Smooth muscle cell (in vitro differentiated cells): ENCODE results near the gene MOK. TPM values are rescaled to one million over a fixed set of nuclear protein-coding genes. Genes with fewer than 3 reads are reported as not detected.

Source experiments
- DNase-seq: peaks from one replicate; lab custom pipeline; 2025; ENCODE audit not compliant: unreplicated experiment; lab: John Stamatoyannopoulos, UW
- H2AFZ ChIP-seq: fragments of 200-600 bp; sonication (generic); 2 replicates; pipeline ENCODE4 v1.6.0; 2016; ENCODE audit warnings: antibody characterized with exemption, low read depth, mild to moderate bottlenecking
- H3F3A ChIP-seq: fragments of 200-600 bp; sonication (generic); 2 replicates; pipeline ENCODE4 v1.6.0; 2017; ENCODE audit warnings: antibody characterized with exemption, low read depth
- H3K27ac ChIP-seq: fragments of 200-600 bp; sonication (generic); 2 replicates; pipeline ENCODE4 v1.5.1; 2016; ENCODE audit warnings: low read depth, mild to moderate bottlenecking
- H3K27me3 ChIP-seq: fragments of 200-600 bp; sonication (generic); 2 replicates; pipeline ENCODE4 v1.6.1; 2016; ENCODE audit warnings: low read depth, mild to moderate bottlenecking
- H3K36me3 ChIP-seq: fragments of 200-600 bp; sonication (generic); 2 replicates; pipeline ENCODE4 v1.5.1; 2016; ENCODE audit warnings: low read depth
- H3K4me1 ChIP-seq: fragments of 200-600 bp; sonication (generic); 2 replicates; pipeline ENCODE4 v1.5.1; 2016; ENCODE audit warnings: low read depth
- H3K4me2 ChIP-seq: fragments of 200-600 bp; sonication (generic); 2 replicates; pipeline ENCODE4 v1.6.0; 2016; ENCODE audit warnings: mild to moderate bottlenecking
- H3K4me3 ChIP-seq: fragments of 200-600 bp; sonication (generic); 2 replicates; pipeline ENCODE4 v1.5.1; 2016; ENCODE audit warnings: mild to moderate bottlenecking
- H3K79me2 ChIP-seq: fragments of 200-600 bp; sonication (generic); 2 replicates; pipeline ENCODE4 v1.6.0; 2016; ENCODE audit warnings: low read depth, mild to moderate bottlenecking
- H3K9ac ChIP-seq: fragments of 200-600 bp; sonication (generic); 2 replicates; pipeline ENCODE4 v1.6.0; 2016; ENCODE audit warnings: low read depth
- H3K9me3 ChIP-seq: fragments of 200-600 bp; sonication (generic); replicated peaks from 2 replicates; pipeline ENCODE4 v1.5.1; 2016; ENCODE audit warnings: low read depth
- H4K20me1 ChIP-seq: fragments of 200-600 bp; sonication (generic); 2 replicates; pipeline ENCODE4 v1.6.0; 2016; ENCODE audit warnings: low read depth
- CTCF ChIP-seq: fragments of 200-600 bp; sonication (generic); IDR thresholded peaks from 2 replicates; pipeline ENCODE4 v1.5.1; 2017; ENCODE audit warnings: borderline replicate concordance, mild to moderate bottlenecking, antibody characterized with exemption; ENCODE audit not compliant: insufficient read depth, poor library complexity, severe bottlenecking
- WGBS: methylation state at CpG from one replicate; pipeline ENCODE4 v1.1.7; 2016; ENCODE audit warnings: low lambda C conversion rate; 5-methylcytosine and 5-hydroxymethylcytosine counted together
- polyA plus RNA-seq: library from polyadenylated mRNA; unstranded; fragments of >200 nt; fragmentation: Nextera tagmentation; extraction: Ambion mirVana; gene quantifications from 2 replicates; pipeline ENCODE4 v1.2.1, GENCODE V29; 2016
- total RNA-seq: library from RNA; depleted of rRNA; stranded (reverse); fragments of >200 nt; gene quantifications from 2 replicates; pipeline ENCODE4 v1.2.3, GENCODE V29; 2014

MOK gene
- total and polyA plus RNA-seq, 2 experiments from 2014 or later: 4.7 to 6.4 TPM

DNA sequence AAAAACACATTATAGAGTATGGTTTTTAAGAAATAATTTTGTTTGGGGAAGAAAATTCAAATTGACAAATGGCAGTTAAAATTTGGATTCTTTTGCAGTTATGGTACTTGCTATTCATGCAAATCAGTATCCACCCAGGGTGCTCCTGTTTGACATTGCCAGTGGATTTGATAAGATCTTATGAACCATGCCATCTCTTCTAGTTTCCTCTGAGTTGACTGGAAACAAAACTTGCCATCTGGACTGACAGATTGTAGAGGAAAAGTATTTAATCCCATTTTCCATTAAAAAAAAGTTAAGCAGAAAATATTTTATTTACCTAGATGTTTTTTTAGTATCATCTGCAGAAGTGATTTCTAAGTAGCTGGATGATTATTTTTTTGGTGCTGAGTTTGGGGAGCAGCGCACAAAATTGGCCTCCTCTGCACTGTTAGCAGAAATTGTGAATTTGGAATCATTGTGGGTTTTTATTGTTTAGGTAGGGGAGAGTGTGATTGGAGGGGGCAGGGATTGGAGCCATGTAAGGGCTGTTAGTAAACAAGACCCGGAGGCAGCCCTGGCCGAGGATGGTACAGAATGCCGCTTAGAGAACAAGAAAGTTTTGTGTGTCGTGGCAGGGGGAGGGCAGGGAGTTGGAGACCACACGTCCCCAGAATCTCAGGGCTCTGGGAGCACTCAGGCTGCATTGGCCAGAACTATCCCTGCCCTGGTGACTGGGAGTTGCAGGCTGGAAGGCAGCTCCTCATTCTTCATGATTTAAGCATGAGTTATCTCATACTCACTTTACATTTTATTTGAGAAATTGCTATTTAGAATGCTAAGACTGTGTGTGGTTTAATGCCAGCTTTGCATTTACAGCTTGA lies 108.7 kb downstream of the MOK start:
- DNase-seq: no peak
- no peak overlapping the region for H3K4me2 ChIP-seq
- no peak overlapping the region for H3K4me3 ChIP-seq
- H3K9me3 ChIP-seq: no peaks in the 10 kb centered on the region
- 83% methylated on average over 6 of the region's 6 CpGs for WGBS
- no peaks in the 10 kb centered on the region for H3K4me1 ChIP-seq
- peaks cover 97% of the 10 kb centered on the region for H4K20me1 ChIP-seq
- no peaks in the 10 kb centered on the region for H3K36me3 ChIP-seq
- no peaks in the 10 kb centered on the region for H3F3A ChIP-seq
- no peak overlapping the region for H2AFZ ChIP-seq
- TF ChIP-seq CTCF: no peak
- H3K27me3 ChIP-seq: no peaks in the 10 kb centered on the region
- no peak overlapping the region for H3K27ac ChIP-seq
- H3K79me2 ChIP-seq: peaks cover 70% of the 10 kb centered on the region
- H3K9ac ChIP-seq: no peak overlapping the region

GRCh38 chr14:102195446-102195845 lies 109.5 kb downstream of the MOK start:
- peaks cover 97% of the 10 kb centered on the region for H4K20me1 ChIP-seq
- no peak overlapping the region for H2AFZ ChIP-seq
- no peak overlapping the region for H3K27ac ChIP-seq
- no peak overlapping the region for H3K9ac ChIP-seq
- H3K4me1 ChIP-seq: no peaks in the 10 kb centered on the region
- no peaks in the 10 kb centered on the region for H3K36me3 ChIP-seq
- no peak overlapping the region for H3K4me2 ChIP-seq
- WGBS: 80% methylated on average over 1 of the region's 1 CpG
- H3K4me3 ChIP-seq: no peak overlapping the region
- DNase-seq: no peak
- TF ChIP-seq CTCF: no peak
- H3K9me3 ChIP-seq: no peaks in the 10 kb centered on the region
- H3K27me3 ChIP-seq: no peaks in the 10 kb centered on the region
- H3K79me2 ChIP-seq: peaks cover 77% of the 10 kb centered on the region
- no peaks in the 10 kb centered on the region for H3F3A ChIP-seq

DNA sequence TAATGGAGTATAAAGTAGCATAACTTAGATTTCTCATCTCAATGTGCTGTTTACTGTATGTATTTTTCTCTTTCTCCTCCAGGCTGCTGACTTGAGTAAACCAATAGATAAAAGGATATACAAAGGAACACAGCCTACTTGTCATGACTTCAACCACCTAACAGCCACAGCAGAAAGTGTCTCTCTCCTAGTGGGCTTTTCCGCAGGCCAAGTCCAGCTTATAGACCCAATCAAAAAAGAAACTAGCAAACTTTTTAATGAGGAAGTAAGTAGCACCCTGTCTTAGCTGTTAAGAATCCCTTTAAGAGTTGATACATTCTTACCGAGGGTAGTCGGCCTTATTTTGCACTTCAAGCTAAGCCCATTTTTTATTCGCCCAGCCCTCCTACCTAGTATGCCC lies 110.1 kb downstream of the MOK start:
- Histone ChIP-seq H3K79me2 (peaks cover 83% of the 10 kb centered on the region), H3K9me3 (no peaks in the 10 kb centered on the region), H3K4me1 (no peaks in the 10 kb centered on the region), H4K20me1 (peaks cover 97% of the 10 kb centered on the region), H3K4me3 (no peak overlapping the region), H3K27ac (no peak overlapping the region), H2AFZ (no peak overlapping the region), H3K36me3 (no peaks in the 10 kb centered on the region), H3K9ac (no peak overlapping the region), H3K4me2 (no peak overlapping the region), H3F3A (peaks cover 2% of the 10 kb centered on the region), H3K27me3 (no peaks in the 10 kb centered on the region)
- DNase-seq: no peak
- WGBS: 89% methylated on average over 4 of the region's 4 CpGs
- no peak for TF ChIP-seq CTCF
